Measurements from ENCODE around the gene GSC. TPM values are rescaled to one million over a fixed set of nuclear protein-coding genes. Genes with fewer than 3 reads are reported as not detected.

The GSC gene
- total RNA-seq, 1 donor from 2014 or later: not detected

- no peaks in the 10 kb centered on the region for H3K36me3 ChIP-seq
- DNase-seq (ENCODE audit: low spot score in 2 of 2): no peak
- intact Hi-C loops (cut with DNase I): no loop called here
- H3K4me1 ChIP-seq: no peaks in the 10 kb centered on the region
- no peak overlapping the region for H3K4me3 ChIP-seq
- H3K9me3 ChIP-seq: no peaks in the 10 kb centered on the region
- H3K27ac ChIP-seq: no peak overlapping the region
- TF ChIP-seq CTCF (IDR thresholded peaks at IDR 0.05): no peak
- no peaks in the 10 kb centered on the region for H3K27me3 ChIP-seq
Observed at GRCh38 chr14:94797887-94798286, 28.0 kb upstream of the GSC start.

GRCh38 chr14:94796278-94796677, 26.4 kb upstream of the GSC start:
- Histone ChIP-seq H3K4me3 (no peak overlapping the region), H3K36me3 (no peaks in the 10 kb centered on the region), H3K27me3 (no peaks in the 10 kb centered on the region), H3K27ac (no peak overlapping the region), H3K4me1 (no peaks in the 10 kb centered on the region), H3K9me3 (no peaks in the 10 kb centered on the region)
- TF ChIP-seq CTCF (IDR thresholded peaks at IDR 0.05): no peak
- DNase-seq (ENCODE audit: low spot score in 2 of 2): no peak
- intact Hi-C loops (cut with DNase I): no loop called here

- Histone ChIP-seq H3K9me3 (no peaks in the 10 kb centered on the region), H3K27ac (no peak overlapping the region), H3K36me3 (no peaks in the 10 kb centered on the region), H3K4me1 (no peaks in the 10 kb centered on the region), H3K4me3 (no peak overlapping the region), H3K27me3 (no peaks in the 10 kb centered on the region)
- DNase-seq (ENCODE audit: low spot score in 2 of 2): no peak
- intact Hi-C loops (cut with DNase I): no loop called here
- no peak for TF ChIP-seq CTCF (IDR thresholded peaks at IDR 0.05)
Observed at GRCh38 chr14:94795372-94795771, 25.5 kb upstream of the GSC start.

- no peak for TF ChIP-seq CTCF (IDR thresholded peaks at IDR 0.05)
- intact Hi-C loops (cut with DNase I): no loop called here
- H3K4me3 ChIP-seq: no peak overlapping the region
- H3K9me3 ChIP-seq: no peaks in the 10 kb centered on the region
- no peak for DNase-seq (ENCODE audit: low spot score in 2 of 2)
- no peaks in the 10 kb centered on the region for H3K4me1 ChIP-seq
- H3K27me3 ChIP-seq: no peaks in the 10 kb centered on the region
- H3K36me3 ChIP-seq: no peaks in the 10 kb centered on the region
- no peak overlapping the region for H3K27ac ChIP-seq
Observed at GRCh38 chr14:94793901-94794300, 24.0 kb upstream of the GSC start.

GRCh38 chr14:94787655-94788054, 17.7 kb upstream of the GSC start:
- Histone ChIP-seq H3K4me3 (no peak overlapping the region), H3K27me3 (no peaks in the 10 kb centered on the region), H3K4me1 (no peaks in the 10 kb centered on the region), H3K27ac (no peak overlapping the region), H3K36me3 (no peaks in the 10 kb centered on the region), H3K9me3 (no peaks in the 10 kb centered on the region)
- DNase-seq (ENCODE audit: low spot score in 2 of 2): no peak
- no peak for TF ChIP-seq CTCF (IDR thresholded peaks at IDR 0.05)
- intact Hi-C loops (cut with DNase I): no loop called here

GRCh38 chr14:94787092-94787491, 17.2 kb upstream of the GSC start:
- intact Hi-C loops (cut with DNase I): no loop called here
- no peak overlapping the region for H3K27ac ChIP-seq
- no peak overlapping the region for H3K4me3 ChIP-seq
- no peaks in the 10 kb centered on the region for H3K4me1 ChIP-seq
- no peak for DNase-seq (ENCODE audit: low spot score in 2 of 2)
- no peaks in the 10 kb centered on the region for H3K27me3 ChIP-seq
- H3K9me3 ChIP-seq: no peaks in the 10 kb centered on the region
- no peaks in the 10 kb centered on the region for H3K36me3 ChIP-seq
- TF ChIP-seq CTCF (IDR thresholded peaks at IDR 0.05): no peak

Measured in ascending aorta (tissue), 2 donors.